Mesothelial cell of epicardium (in vitro differentiated cells): ENCODE data around the gene ZNF3. TPM values are rescaled to one million over a fixed set of nuclear protein-coding genes. Genes with fewer than 3 reads are reported as not detected.

Source experiments
- DNase-seq, 2 experiments: peaks; one replicate each; pipeline ENCODE4 v3.0.0; 2021; ENCODE audit warnings: low spot score in 2 of 2; ENCODE audit not compliant: unreplicated experiment in 2 of 2
- H3K27ac Mint-ChIP-seq: 2 replicates; pipeline ENCODE4 v1.8.0; 2021; ENCODE audit warnings: mixed read lengths
- H3K27me3 Mint-ChIP-seq: 2 replicates; pipeline ENCODE4 v1.8.0; 2021; ENCODE audit warnings: low read depth, mixed read lengths
- H3K36me3 Mint-ChIP-seq: 2 replicates; pipeline ENCODE4 v1.8.0; 2021; ENCODE audit warnings: mixed read lengths
- H3K4me1 Mint-ChIP-seq: 2 replicates; pipeline ENCODE4 v1.8.0; 2021; ENCODE audit warnings: mixed read lengths
- H3K4me3 Mint-ChIP-seq: 2 replicates; pipeline ENCODE4 v1.8.0; 2021; ENCODE audit warnings: mild to moderate bottlenecking, moderate library complexity, mixed read lengths
- H3K9me3 Mint-ChIP-seq: 2 replicates; pipeline ENCODE4 v1.8.0; 2021; ENCODE audit warnings: mixed read lengths
- CTCF ChIP-seq: fragments of 200-600 bp; sonication (generic); IDR thresholded peaks from one replicate; pipeline ENCODE4 v1.5.0; 2021; ENCODE audit warnings: antibody characterized with exemption; ENCODE audit not compliant: unreplicated experiment
- total RNA-seq: library from RNA; stranded (reverse); gene quantifications from 3 replicates; pipeline ENCODE4 v1.2.1, GENCODE V29; 2021

Gene ZNF3
- total RNA-seq, 1 donor from 2014 or later = 85.9 TPM

DNA sequence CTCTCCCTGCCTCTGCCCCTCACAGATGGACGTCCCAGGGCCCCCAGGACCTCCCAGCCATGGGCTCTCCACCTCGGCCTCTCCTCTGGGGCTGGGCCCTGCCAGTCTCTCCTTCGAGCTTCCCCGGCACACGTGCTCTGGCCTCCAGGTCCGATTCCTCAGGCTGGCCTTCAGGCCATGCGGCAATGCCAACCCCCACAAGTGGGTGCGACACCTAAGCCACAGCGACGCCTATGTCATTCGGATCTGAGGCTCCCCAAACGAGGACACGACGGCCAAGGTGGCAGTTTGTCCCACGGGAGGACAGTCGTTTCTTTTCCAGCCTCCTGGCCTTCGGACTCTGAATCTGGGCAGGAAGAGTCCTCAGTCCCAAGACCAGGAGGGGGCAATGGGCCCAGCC lies 25.1 kb upstream of the ZNF3 start:
- no peak overlapping the region for H3K4me3 Mint-ChIP-seq
- H3K27ac Mint-ChIP-seq = no peak overlapping the region

DNA sequence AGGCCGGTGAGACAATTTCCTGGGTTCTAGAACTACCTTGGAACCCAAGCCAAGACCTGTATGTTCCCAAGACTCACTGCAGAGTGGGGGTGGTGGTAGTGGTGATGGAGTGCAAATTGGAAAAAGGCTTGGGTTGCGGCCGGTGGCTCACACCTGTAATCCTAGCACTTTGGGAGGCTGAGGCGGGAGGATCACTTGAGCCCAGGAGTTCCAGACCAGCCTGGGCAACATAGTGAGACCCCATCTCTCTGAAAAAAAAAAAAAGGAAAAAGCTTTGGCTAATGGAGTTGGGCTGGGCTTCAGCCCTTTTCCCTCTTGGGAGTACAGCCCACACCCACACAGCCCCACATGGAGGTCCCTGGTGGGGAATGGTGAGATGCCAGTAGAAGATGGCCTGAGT lies 24.0 kb upstream of the ZNF3 start:
- H3K4me1 Mint-ChIP-seq = peaks cover 7% of the 10 kb centered on the region
- H3K9me3 Mint-ChIP-seq = no peaks in the 10 kb centered on the region
- no peak for TF ChIP-seq CTCF
- H3K36me3 Mint-ChIP-seq = peaks cover 11% of the 10 kb centered on the region
- no peak for DNase-seq
- no peak overlapping the region for H3K4me3 Mint-ChIP-seq
- no peak overlapping the region for H3K27ac Mint-ChIP-seq
- H3K27me3 Mint-ChIP-seq = no peaks in the 10 kb centered on the region

More for the DNA sequence above, 25.1 kb upstream of the ZNF3 start:
- no peak for TF ChIP-seq CTCF
- Mint-ChIP-seq H3K36me3 (peaks cover 19% of the 10 kb centered on the region), H3K9me3 (no peaks in the 10 kb centered on the region), H3K27me3 (no peaks in the 10 kb centered on the region), H3K4me1 (peaks cover 7% of the 10 kb centered on the region)
- no peak for DNase-seq

- peak overlapping the region; percentile 89 for H3K4me3 Mint-ChIP-seq
- DNase-seq = no peak
- peak overlapping the region; percentile 99 for H3K27ac Mint-ChIP-seq
- H3K4me1 Mint-ChIP-seq = peaks cover 27% of the 10 kb centered on the region
- H3K36me3 Mint-ChIP-seq = peaks cover 21% of the 10 kb centered on the region
- H3K9me3 Mint-ChIP-seq = no peaks in the 10 kb centered on the region
- no peaks in the 10 kb centered on the region for H3K27me3 Mint-ChIP-seq
- no peak for TF ChIP-seq CTCF
These were observed 21.7 kb upstream of the ZNF3 start for GRCh38 chr7:100102950-100103840.

GRCh38 chr7:100101016-100101862 lies 19.7 kb upstream of the ZNF3 start, which contains the start of the genes AP4M1 and MCM7:
Gene AP4M1, plus strand, starts transcription at chr7:100101643. Its CDS starts 72 bp downstream, at chr7:100101715.
Gene MCM7, minus strand, starts transcription at chr7:100101397. Its CDS starts 103 bp downstream, at chr7:100101294.
- no peak for TF ChIP-seq CTCF
- peak; percentile 96 to 97 for DNase-seq
- Mint-ChIP-seq H3K9me3 (no peaks in the 10 kb centered on the region), H3K4me3 (peak within 1 kb of the TSS; percentile 89), H3K27me3 (no peaks in the 10 kb centered on the region), H3K4me1 (peaks cover 36% of the 10 kb centered on the region), H3K27ac (peak within 1 kb of the TSS; percentile 99), H3K36me3 (peaks cover 30% of the 10 kb centered on the region)

DNA sequence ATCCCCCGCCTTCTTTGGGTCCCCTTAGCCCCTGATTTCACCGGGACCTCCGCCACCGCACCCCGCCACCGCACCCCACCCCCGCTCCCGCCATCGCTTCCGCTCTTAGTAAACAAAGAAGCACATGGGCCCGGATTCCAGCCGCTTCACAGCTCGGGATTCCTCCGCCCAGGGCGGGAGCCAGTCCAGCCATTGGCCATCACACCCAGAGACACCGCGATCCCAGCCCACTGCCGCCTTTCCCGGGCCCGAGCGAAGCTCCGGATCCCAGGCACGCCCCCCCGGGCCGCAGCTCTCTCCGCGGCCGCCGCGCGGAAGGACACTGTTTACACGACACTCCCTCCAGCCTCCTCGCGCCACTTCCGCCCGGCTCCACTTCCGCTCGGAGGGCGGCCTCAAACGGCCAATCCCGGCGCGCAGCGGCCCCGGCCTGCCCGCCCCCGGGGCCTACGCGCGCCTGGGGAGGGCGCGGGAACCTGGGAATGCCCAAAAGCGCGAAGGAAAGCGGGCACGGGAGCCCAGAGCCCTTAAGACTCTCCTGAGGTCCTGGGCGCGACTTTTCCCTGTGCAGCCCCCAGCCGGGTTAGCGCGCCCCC lies 19.0 kb upstream of the ZNF3 start:
- DNase-seq = peak; percentile 95 to 98
- peak overlapping the region; percentile 99 for H3K27ac Mint-ChIP-seq
- H3K27me3 Mint-ChIP-seq = no peaks in the 10 kb centered on the region
- no peaks in the 10 kb centered on the region for H3K9me3 Mint-ChIP-seq
- peak overlapping the region; percentile 89 for H3K4me3 Mint-ChIP-seq
- H3K36me3 Mint-ChIP-seq = peaks cover 35% of the 10 kb centered on the region
- no peak for TF ChIP-seq CTCF
- peaks cover 36% of the 10 kb centered on the region for H3K4me1 Mint-ChIP-seq
